Activated T-helper 17 cell treated with anti-CD3 and anti-CD28 coated beads, Interleukin-2, amount 50 U/mL, for 72 hours (primary cell): ENCODE results near the gene GP9. TPM values are rescaled to one million over a fixed set of nuclear protein-coding genes. Genes with fewer than 3 reads are reported as not detected.

Source experiments
- ATAC-seq: fragments of 150-1000 bp; cut with Tn5 transposase; replicated peaks from 2 replicates; pipeline ENCODE4 v1.10.0; 2021; ENCODE audit warnings: mild to moderate bottlenecking, moderate library complexity
- H3K27ac Mint-ChIP-seq: one replicate; pipeline ENCODE4 v1.8.0; 2022; ENCODE audit warnings: mixed read lengths
- H3K27me3 Mint-ChIP-seq: one replicate; pipeline ENCODE4 v1.8.0; 2022; ENCODE audit warnings: mixed read lengths
- H3K36me3 Mint-ChIP-seq: one replicate; pipeline ENCODE4 v1.8.0; 2022; ENCODE audit warnings: low read depth, mild to moderate bottlenecking, mixed read lengths
- H3K4me1 Mint-ChIP-seq: one replicate; pipeline ENCODE4 v1.8.0; 2022; ENCODE audit warnings: mixed read lengths
- H3K4me3 Mint-ChIP-seq: one replicate; pipeline ENCODE4 v1.8.0; 2022; ENCODE audit warnings: mild to moderate bottlenecking, mixed read lengths
- H3K9me3 Mint-ChIP-seq: one replicate; pipeline ENCODE4 v1.8.0; 2022; ENCODE audit warnings: mixed read lengths
- total RNA-seq, 2 donors: library from RNA; stranded (reverse); gene quantifications; one replicate each; pipeline ENCODE4 v1.2.3, GENCODE V29; 2022

GP9 gene
- total RNA-seq, 2 donors from 2014 or later, result not detected

- H3K9me3 Mint-ChIP-seq, result no peaks in the 10 kb centered on the region
These were observed 9.9 kb upstream of the GP9 start for GRCh38 chr3:129050556-129051295.

GRCh38 chr3:129051871-129052340 is 8.7 kb upstream of the GP9 start:
- Mint-ChIP-seq H3K9me3 (no peaks in the 10 kb centered on the region), H3K36me3 (no peaks in the 10 kb centered on the region), H3K27me3 (no peaks in the 10 kb centered on the region), H3K4me3 (no peak overlapping the region), H3K27ac (no peak overlapping the region), H3K4me1 (peaks cover 8% of the 10 kb centered on the region)
- ATAC-seq, result no peak

More at GRCh38 chr3:129050556-129051295, 9.9 kb upstream of the GP9 start:
- Mint-ChIP-seq H3K4me1 (peaks cover 8% of the 10 kb centered on the region), H3K27ac (no peak overlapping the region), H3K27me3 (no peaks in the 10 kb centered on the region), H3K36me3 (no peaks in the 10 kb centered on the region), H3K4me3 (no peak overlapping the region)
- no peak for ATAC-seq

GRCh38 chr3:129052675-129053074 is 7.9 kb upstream of the GP9 start:
- no peak overlapping the region for H3K27ac Mint-ChIP-seq
- no peak overlapping the region for H3K4me3 Mint-ChIP-seq
- no peak for ATAC-seq
- no peaks in the 10 kb centered on the region for H3K9me3 Mint-ChIP-seq
- peaks cover 8% of the 10 kb centered on the region for H3K4me1 Mint-ChIP-seq
- no peaks in the 10 kb centered on the region for H3K36me3 Mint-ChIP-seq
- no peaks in the 10 kb centered on the region for H3K27me3 Mint-ChIP-seq

- Mint-ChIP-seq H3K27ac (peak overlapping the region; percentile 48), H3K4me3 (no peak overlapping the region), H3K27me3 (no peaks in the 10 kb centered on the region), H3K36me3 (no peaks in the 10 kb centered on the region), H3K4me1 (peaks cover 13% of the 10 kb centered on the region), H3K9me3 (no peaks in the 10 kb centered on the region)
- no peak for ATAC-seq
These were observed 5.9 kb upstream of the GP9 start for GRCh38 chr3:129054605-129055104.

GRCh38 chr3:129056451-129057173 is 4.0 kb upstream of the GP9 start:
- Mint-ChIP-seq H3K4me1 (peaks cover 13% of the 10 kb centered on the region), H3K9me3 (no peaks in the 10 kb centered on the region), H3K4me3 (no peak overlapping the region), H3K36me3 (no peaks in the 10 kb centered on the region), H3K27ac (peak overlapping the region; percentile 40), H3K27me3 (no peaks in the 10 kb centered on the region)
- ATAC-seq, result no peak

- Mint-ChIP-seq H3K4me1 (peaks cover 13% of the 10 kb centered on the region), H3K4me3 (no peak overlapping the region)
- ATAC-seq, result no peak
These were observed 3.3 kb upstream of the GP9 start for GRCh38 chr3:129057249-129057648.

GRCh38 chr3:129058441-129059200 is 2.0 kb upstream of the GP9 start:
- H3K9me3 Mint-ChIP-seq, result no peaks in the 10 kb centered on the region
- H3K4me1 Mint-ChIP-seq, result peaks cover 8% of the 10 kb centered on the region
- peak; percentile 37 for ATAC-seq
- H3K27ac Mint-ChIP-seq, result no peak overlapping the region
- H3K27me3 Mint-ChIP-seq, result no peaks in the 10 kb centered on the region
- no peaks in the 10 kb centered on the region for H3K36me3 Mint-ChIP-seq
- no peak overlapping the region for H3K4me3 Mint-ChIP-seq

More at GRCh38 chr3:129057249-129057648, 3.3 kb upstream of the GP9 start:
- Mint-ChIP-seq H3K36me3 (no peaks in the 10 kb centered on the region), H3K9me3 (no peaks in the 10 kb centered on the region), H3K27me3 (no peaks in the 10 kb centered on the region), H3K27ac (peak overlapping the region; percentile 40)

- no peaks in the 10 kb centered on the region for H3K36me3 Mint-ChIP-seq
- H3K27ac Mint-ChIP-seq, result no peak overlapping the region
- H3K9me3 Mint-ChIP-seq, result no peaks in the 10 kb centered on the region
- H3K4me1 Mint-ChIP-seq, result peaks cover 5% of the 10 kb centered on the region
- H3K4me3 Mint-ChIP-seq, result no peak overlapping the region
- no peak for ATAC-seq
- H3K27me3 Mint-ChIP-seq, result no peaks in the 10 kb centered on the region
These were observed 1.1 kb upstream of the GP9 start for GRCh38 chr3:129059311-129059958.

GRCh38 chr3:129061023-129061887 is 676 bp downstream of the GP9 start:
- no peaks in the 10 kb centered on the region for H3K36me3 Mint-ChIP-seq
- H3K27ac Mint-ChIP-seq, result no peak overlapping the region
- ATAC-seq, result no peak
- no peak overlapping the region for H3K4me3 Mint-ChIP-seq
- no peaks in the 10 kb centered on the region for H3K9me3 Mint-ChIP-seq
- H3K4me1 Mint-ChIP-seq, result peaks cover 5% of the 10 kb centered on the region
- no peaks in the 10 kb centered on the region for H3K27me3 Mint-ChIP-seq

- peaks cover 5% of the 10 kb centered on the region for H3K4me1 Mint-ChIP-seq
- H3K4me3 Mint-ChIP-seq, result no peak overlapping the region
- H3K27ac Mint-ChIP-seq, result no peak overlapping the region
- no peaks in the 10 kb centered on the region for H3K27me3 Mint-ChIP-seq
- no peaks in the 10 kb centered on the region for H3K9me3 Mint-ChIP-seq
- H3K36me3 Mint-ChIP-seq, result no peaks in the 10 kb centered on the region
- no peak for ATAC-seq
These were observed 1.6 kb downstream of the GP9 start for GRCh38 chr3:129061888-129062834.

- Mint-ChIP-seq H3K4me3 (no peak overlapping the region), H3K27ac (no peak overlapping the region), H3K36me3 (no peaks in the 10 kb centered on the region), H3K4me1 (peaks cover 5% of the 10 kb centered on the region), H3K27me3 (peaks cover 4% of the 10 kb centered on the region), H3K9me3 (no peaks in the 10 kb centered on the region)
- no peak for ATAC-seq
These were observed 2.6 kb downstream of the GP9 start for GRCh38 chr3:129063091-129063640.

GRCh38 chr3:129063841-129064482 is 3.4 kb downstream of the GP9 start:
- Mint-ChIP-seq H3K9me3 (no peaks in the 10 kb centered on the region), H3K27ac (no peak overlapping the region), H3K4me1 (no peaks in the 10 kb centered on the region), H3K4me3 (no peak overlapping the region), H3K27me3 (peaks cover 6% of the 10 kb centered on the region), H3K36me3 (no peaks in the 10 kb centered on the region)
- no peak for ATAC-seq
